Gastrocnemius medialis (tissue), 4 donors: ENCODE data around the gene SLC6A19. TPM values are rescaled to one million over a fixed set of nuclear protein-coding genes. Genes with fewer than 3 reads are reported as not detected.

Experiments used
- ATAC-seq, 2 donors: fragments of 150-250 bp; one replicate each; pipeline ENCODE4 v1.9.1; 2016
- DNase-seq, 2 donors: peaks; one replicate each; pipeline ENCODE4 v3.0.0-alpha.2; 2019
- H3K27ac ChIP-seq, 4 donors: fragments of 200-600 bp; sonication (generic); 1 replicate in 1 of 4; 2 replicates in 3 of 4; pipeline ENCODE4 v1.5.1; 2016 to 2018; ENCODE audit warnings: mild to moderate bottlenecking in 2 of 4, moderate library complexity in 1 of 4
- H3K27me3 ChIP-seq, 3 donors: fragments of 200-600 bp; sonication (generic) in 2 of 3; 1 replicate in 1 of 3; 2 replicates in 2 of 3; pipeline versions ENCODE4 v1.5.1 to v1.6.0; 2016 to 2019; ENCODE audit warnings: mild to moderate bottlenecking in 1 of 3, moderate library complexity in 1 of 3
- H3K36me3 ChIP-seq, 2 donors: fragments of 200-600 bp; sonication (generic) in 1 of 2; one replicate each; pipeline ENCODE4 v1.5.1; 2017 to 2018
- H3K4me1 ChIP-seq, 2 donors: fragments of 200-600 bp; sonication (generic) in 1 of 2; one replicate each; pipeline ENCODE4 v1.5.1; 2016 to 2017; ENCODE audit warnings: mild to moderate bottlenecking in 2 of 2
- H3K4me3 ChIP-seq, 4 donors: fragments of 200-600 bp; sonication (generic) in 3 of 4; 1 replicate in 1 of 4; 2 replicates in 3 of 4; pipeline ENCODE4 v1.5.1; 2016 to 2019; ENCODE audit warnings: mild to moderate bottlenecking in 2 of 4
- H3K9me3 ChIP-seq, 3 donors: fragments of 200-600 bp; sonication (generic) in 2 of 3; 1 replicate in 1 of 3; 2 replicates in 2 of 3; pipeline ENCODE4 v1.5.1; 2016 to 2019
- CTCF ChIP-seq, 5 experiments: fragments of 450-650 bp in 3 of 5; fragments of 200-600 bp in 2 of 5; sonication (generic) in 2 of 5; IDR thresholded peaks in 4 of 5; conservative IDR thresholded peaks in 1 of 5; 1 replicate in 4 of 5; 2 replicates in 1 of 5; pipeline ENCODE4 v1.5.1; 2016 to 2019; ENCODE audit warnings: antibody characterized with exemption in 5 of 5, mild to moderate bottlenecking in 3 of 5, moderate library complexity in 3 of 5
- POLR2A ChIP-seq, 2 donors: fragments of 450-650 bp; IDR thresholded peaks; one replicate each; pipeline ENCODE4 v1.6.1; 2017; ENCODE audit warnings: antibody characterized with exemption in 2 of 2, mild to moderate bottlenecking in 2 of 2, moderate library complexity in 2 of 2
- in situ Hi-C, 4 donors: fragments of 200-750 bp; cut with MboI; loops; one replicate each; pipeline versions ENCODE4 v1.15.0 to v1.8.0; 2017; ENCODE audit warnings: low sequenced_read_pairs in 4 of 4
- intact Hi-C: fragments of 100-400 bp; cut with DNase I; formaldehyde crosslinking; loops from one replicate; pipeline ENCODE4 v1.15.1; 2023; ENCODE audit warnings: low total_unique reads
- total RNA-seq, 4 donors: library from RNA; depleted of rRNA; stranded (reverse); fragments of >200 nt; gene quantifications; one replicate each; pipeline versions ENCODE4 v1.1.0 to v1.2.3, GENCODE V29; 2016

Gene SLC6A19
- total RNA-seq, 4 donors from 2014 or later = 0.05 TPM; not detected in 3

GRCh38 chr5:1184163-1184470, 17.3 kb upstream of the SLC6A19 start:
- no peaks in the 10 kb centered on the region for H3K36me3 ChIP-seq
- intact Hi-C loops (no loop called here), in situ Hi-C loops (no loop called here)
- TF ChIP-seq POLR2A (IDR thresholded peaks at IDR 0.05) = no peak
- TF ChIP-seq CTCF (IDR thresholded peaks at IDR 0.05 in 4 of 5, conservative IDR thresholded peaks at IDR 0.05 in 1 of 5) = no peak
- H3K27me3 ChIP-seq = peaks cover 6 to 14% (median 7%) of the 10 kb centered on the region in 3 donors
- no peaks in the 10 kb centered on the region for H3K4me1 ChIP-seq
- ATAC-seq (no peak), DNase-seq (peak in 1 of 2 donors; percentile 1)
- H3K4me3 ChIP-seq = no peak overlapping the region
- H3K9me3 ChIP-seq = no peaks in the 10 kb centered on the region
- H3K27ac ChIP-seq = no peak overlapping the region

GRCh38 chr5:1184481-1184880, 16.9 kb upstream of the SLC6A19 start:
- intact Hi-C loops = no loop called here
- TF ChIP-seq CTCF (IDR thresholded peaks at IDR 0.05 in 4 of 5, conservative IDR thresholded peaks at IDR 0.05 in 1 of 5) = no peak

GRCh38 chr5:1185038-1185627, 16.3 kb upstream of the SLC6A19 start:
- H3K27ac ChIP-seq = no peak overlapping the region
- H3K27me3 ChIP-seq = peaks cover 13 to 14% (median 14%) of the 10 kb centered on the region in 3 donors
- H3K36me3 ChIP-seq = no peaks in the 10 kb centered on the region
- in situ Hi-C loops = no loop called here
- TF ChIP-seq POLR2A (IDR thresholded peaks at IDR 0.05) (no peak), CTCF (IDR thresholded peaks at IDR 0.05 in 4 of 5, conservative IDR thresholded peaks at IDR 0.05 in 1 of 5) (no peak)
- H3K9me3 ChIP-seq = no peaks in the 10 kb centered on the region
- DNase-seq (no peak), ATAC-seq (no peak)
- no peaks in the 10 kb centered on the region for H3K4me1 ChIP-seq
- intact Hi-C loops = no loop called here
- no peak overlapping the region for H3K4me3 ChIP-seq

More at GRCh38 chr5:1184481-1184880, 16.9 kb upstream of the SLC6A19 start:
- H3K9me3 ChIP-seq = no peaks in the 10 kb centered on the region
- ATAC-seq = no peak
- no peak overlapping the region for H3K4me3 ChIP-seq
- H3K36me3 ChIP-seq = no peaks in the 10 kb centered on the region
- H3K27me3 ChIP-seq = peaks cover 7 to 14% (median 10%) of the 10 kb centered on the region in 3 donors
- H3K4me1 ChIP-seq = no peaks in the 10 kb centered on the region
- DNase-seq = no peak
- no peak overlapping the region for H3K27ac ChIP-seq
- in situ Hi-C loops = no loop called here

- Histone ChIP-seq H3K36me3 (no peaks in the 10 kb centered on the region), H3K4me1 (no peaks in the 10 kb centered on the region), H3K27me3 (peaks cover 20% of the 10 kb centered on the region in 3 donors), H3K9me3 (no peaks in the 10 kb centered on the region), H3K4me3 (no peak overlapping the region), H3K27ac (no peak overlapping the region)
- in situ Hi-C loops (no loop called here), intact Hi-C loops (no loop called here)
- TF ChIP-seq POLR2A (IDR thresholded peaks at IDR 0.05) (no peak), CTCF (IDR thresholded peaks at IDR 0.05 in 4 of 5, conservative IDR thresholded peaks at IDR 0.05 in 1 of 5) (no peak)
- no peak for ATAC-seq
- peak in 1 of 2 donors; percentile 1 for DNase-seq
Measured at GRCh38 chr5:1185629-1186350, 15.6 kb upstream of the SLC6A19 start.
